HepG2 (cell line): ENCODE data around the gene C19orf85. TPM values are rescaled to one million over a fixed set of nuclear protein-coding genes. Genes with fewer than 3 reads are reported as not detected.
A peak's percentile ranks its signal among the peaks of the same experiment; 100 is the strongest.

Experiments used
- ARHGAP35 ChIP-seq: sonication (generic); formaldehyde crosslinking; IDR thresholded peaks from 2 replicates; pipeline ENCODE4 v1.9.0; 2022; ENCODE audit warnings: mild to moderate bottlenecking, inconsistent platforms, moderate library complexity, missing genetic modification reagents, borderline replicate concordance
- ATF4 ChIP-seq, 2 experiments: fragments of 450-650 bp in 1 of 2; sonication (generic) in 1 of 2; formaldehyde crosslinking; IDR thresholded peaks; 2 replicates each; pipeline versions ENCODE4 v1.5.0 to v1.8.0; 2020 to 2022; ENCODE audit warnings: mild to moderate bottlenecking in 1 of 2, missing genetic modification reagents in 1 of 2
- CBX1 ChIP-seq: IDR thresholded peaks from one replicate; pipeline ENCODE4 v1.6.1; 2016; ENCODE audit warnings: antibody characterized with exemption, low read depth
- CC2D1A ChIP-seq: sonication (generic); formaldehyde crosslinking; IDR thresholded peaks from 2 replicates; pipeline ENCODE4 v1.8.1; 2023; ENCODE audit warnings: mild to moderate bottlenecking, missing genetic modification reagents
- DBP ChIP-seq: sonication (generic); formaldehyde crosslinking; IDR thresholded peaks from 2 replicates; pipeline ENCODE4 v1.4.0; 2020; ENCODE audit warnings: missing genetic modification reagents; ENCODE audit errors: not compliant biosample characterization
- ERF ChIP-seq: IDR thresholded peaks from 2 replicates; pipeline ENCODE4 v1.6.1; 2018; ENCODE audit warnings: missing biosample characterization, missing genetic modification reagents
- FOXC1 ChIP-seq: sonication (generic); formaldehyde crosslinking; IDR thresholded peaks from 2 replicates; pipeline ENCODE4 v1.8.0; 2022; ENCODE audit warnings: mild to moderate bottlenecking, missing genetic modification reagents, borderline replicate concordance
- GABPB1 ChIP-seq: IDR thresholded peaks from 2 replicates; pipeline ENCODE4 v1.6.1; 2016; ENCODE audit warnings: mild to moderate bottlenecking, missing genetic modification reagents, moderate library complexity, missing compliant biosample characterization
- MNT ChIP-seq: fragments of 450-650 bp; IDR thresholded peaks from 2 replicates; pipeline ENCODE4 v1.6.1; 2016
- MYNN ChIP-seq: sonication (generic); formaldehyde crosslinking; IDR thresholded peaks from 2 replicates; pipeline ENCODE4 v1.4.0; 2020; ENCODE audit warnings: mild to moderate bottlenecking, low read depth, missing genetic modification reagents
- NFE2L2 ChIP-seq: fragments of 150-350 bp; IDR thresholded peaks from 2 replicates; pipeline ENCODE4 v1.6.1; 2014; ENCODE audit warnings: low read length
- NFKB2 ChIP-seq: sonication (generic); formaldehyde crosslinking; IDR thresholded peaks from 2 replicates; pipeline ENCODE4 v1.4.0; 2020; ENCODE audit warnings: missing genetic modification reagents, borderline replicate concordance
- PAX8 ChIP-seq: sonication (generic); formaldehyde crosslinking; IDR thresholded peaks from 2 replicates; pipeline ENCODE4 v1.8.0; 2022; ENCODE audit warnings: mild to moderate bottlenecking, missing genetic modification reagents, borderline replicate concordance
- RBAK ChIP-seq: sonication (generic); formaldehyde crosslinking; IDR thresholded peaks from 2 replicates; pipeline ENCODE4 v1.5.1; 2020; ENCODE audit warnings: mild to moderate bottlenecking, missing genetic modification reagents
- RXRA ChIP-seq: sonication (generic); formaldehyde crosslinking; IDR thresholded peaks from 2 replicates; pipeline ENCODE4 v1.5.1; 2020; ENCODE audit warnings: missing genetic modification reagents
- TAF1 ChIP-seq: sonication (generic); formaldehyde crosslinking; IDR thresholded peaks from 2 replicates; pipeline ENCODE4 v1.4.0; 2020; ENCODE audit warnings: missing genetic modification reagents
- ZFP36L2 ChIP-seq: sonication (generic); formaldehyde crosslinking; IDR thresholded peaks from 2 replicates; pipeline ENCODE4 v1.4.0; 2020; ENCODE audit warnings: missing genetic modification reagents
- ZHX1 ChIP-seq: sonication (generic); formaldehyde crosslinking; IDR thresholded peaks from 2 replicates; pipeline ENCODE4 v1.8.1; 2022; ENCODE audit warnings: low read depth, mild to moderate bottlenecking, missing genetic modification reagents
- ZIK1 ChIP-seq: sonication (generic); formaldehyde crosslinking; IDR thresholded peaks from 2 replicates; pipeline ENCODE4 v1.5.0; 2020; ENCODE audit warnings: mild to moderate bottlenecking, low read depth, missing genetic modification reagents, borderline replicate concordance
- ZNF12 ChIP-seq: sonication (generic); formaldehyde crosslinking; IDR thresholded peaks from 2 replicates; pipeline ENCODE4 v1.5.0; 2020; ENCODE audit warnings: missing genetic modification reagents
- ZNF138 ChIP-seq: sonication (generic); formaldehyde crosslinking; IDR thresholded peaks from 2 replicates; pipeline ENCODE4 v1.5.0; 2020; ENCODE audit warnings: mild to moderate bottlenecking, low read depth, missing genetic modification reagents
- ZNF557 ChIP-seq: sonication (generic); formaldehyde crosslinking; IDR thresholded peaks from 2 replicates; pipeline ENCODE4 v1.4.0; 2020; ENCODE audit warnings: missing genetic modification reagents
- ZNF816 ChIP-seq: sonication (generic); formaldehyde crosslinking; IDR thresholded peaks from 2 replicates; pipeline ENCODE4 v1.8.0; 2022; ENCODE audit warnings: missing genetic modification reagents, mild to moderate bottlenecking, borderline replicate concordance
- ZNF850 ChIP-seq: sonication (generic); formaldehyde crosslinking; conservative IDR thresholded peaks from 2 replicates; pipeline ENCODE4 v1.9.0; 2021; ENCODE audit warnings: mild to moderate bottlenecking, missing genetic modification reagents
- ZNF878 ChIP-seq: sonication (generic); formaldehyde crosslinking; IDR thresholded peaks from 2 replicates; pipeline ENCODE4 v1.8.1; 2023; ENCODE audit warnings: mild to moderate bottlenecking, missing genetic modification reagents, moderate library complexity
- polyA plus RNA-seq, 8 experiments: library from polyadenylated mRNA; depleted of rRNA in 3 of 8; stranded (reverse) in 7 of 8; unstranded in 1 of 8; fragments of >200 nt; fragmentation: Illumina TruSeq in 4 of 8; extraction: Trizol in 4 of 8; gene quantifications; 2 replicates each; pipeline versions ENCODE4 v1.2.1 to v1.2.3, GENCODE V29; 2011 to 2016; ENCODE audit warnings: low read depth in 4 of 8, missing spikeins in 1 of 8, mixed read lengths in 1 of 8; ENCODE audit not compliant: insufficient read depth in 1 of 8
- total RNA-seq, 5 experiments: library from RNA; depleted of rRNA; stranded (reverse); fragments of >200 nt; fragmentation: Illumina TruSeq; extraction: Trizol; gene quantifications; 2 replicates each; pipeline ENCODE4 v1.2.3, GENCODE V29; 2016; ENCODE audit warnings: low read depth in 1 of 5

The C19orf85 gene
- total and polyA plus RNA-seq, 2 of the 13 experiments (the other 11 are each of a cell fraction or from before 2014, with no cell fraction given), result not detected

GRCh38 chr19:55437410-55437809, 27.1 kb downstream of the C19orf85 start (continued):
- TF ChIP-seq ZIK1 (CRISPR knock-in tag) (0 out of 2 replicates have a peak, but pooled peaks have one; percentile 48), RBAK (no peak), ZNF878 (CRISPR knock-in tag) (peak; percentile 32; the same call in 1 of the 2 replicates), ZNF138 (0 out of 2 replicates have a peak, but pooled peaks have one; percentile 62), ZFP36L2 (0 out of 2 replicates have a peak, but pooled peaks have one; percentile 82), ERF (CRISPR knock-in tag) (peak; percentile 80), NFE2L2 (no peak), ZNF816 (no peak), MYNN (0 out of 2 replicates have a peak, but pooled peaks have one; percentile 47), TAF1 (CRISPR knock-in tag) (no peak), DBP (CRISPR knock-in tag) (no peak), ATF4 (CRISPR knock-in tag; IDR thresholded peaks at IDR 0.05) (peak in 1 of 2 experiments; percentile 41; a peak in 1 of 4 replicates), ZNF850 (CRISPR knock-in tag) (no peak), RXRA (CRISPR knock-in tag) (no peak), NFKB2 (CRISPR knock-in tag) (peak; percentile 84), FOXC1 (CRISPR knock-in tag) (peak; percentile 34; the same call in 1 of the 2 replicates), CC2D1A (no peak), PAX8 (0 out of 2 replicates have a peak, but pooled peaks have one; percentile 56), MNT (no peak), ARHGAP35 (peak; percentile 91; the same call in 1 of the 2 replicates), CBX1 (no peak), ZNF557 (peak; percentile 44; the same call in 1 of the 2 replicates), ZHX1 (CRISPR knock-in tag) (0 out of 2 replicates have a peak, but pooled peaks have one; percentile 30), GABPB1 (CRISPR knock-in tag) (peak; percentile 32; the same call in 1 of the 2 replicates), ZNF12 (CRISPR knock-in tag) (peak; percentile 75; the same call in 1 of the 2 replicates)
